GOT3 (cell line): ENCODE data around the gene PIWIL4.
"Not testable (repeated sequence)": the region's sequence is repeated elsewhere in the genome, so short reads cannot be mapped to it uniquely, and the experiment has no call there.

ENCODE experiments used
- DNase-seq: peaks from one replicate; lab custom pipeline; 2025; ENCODE audit warnings: mixed read lengths; lab: John Stamatoyannopoulos, UW

PIWIL4 gene

GRCh38 chr11:94585399-94585798, 18.2 kb downstream of the PIWIL4 start:
- DNase-seq, result no peak

- DNase-seq, result no peak
Measured at GRCh38 chr11:94586546-94586945, 19.4 kb downstream of the PIWIL4 start.

- DNase-seq, result no peak
Measured at GRCh38 chr11:94586978-94587377, 19.8 kb downstream of the PIWIL4 start.

- DNase-seq, result no peak
Measured at GRCh38 chr11:94588366-94588942, 21.3 kb downstream of the PIWIL4 start.

- no peak for DNase-seq
Measured at GRCh38 chr11:94590352-94591041, 23.3 kb downstream of the PIWIL4 start.

- no peak for DNase-seq
Measured at GRCh38 chr11:94593030-94593429, 25.9 kb downstream of the PIWIL4 start.

- no peak for DNase-seq
Measured at GRCh38 chr11:94595076-94595475, 27.9 kb downstream of the PIWIL4 start.

GRCh38 chr11:94597896-94598295, 30.7 kb downstream of the PIWIL4 start:
- DNase-seq, result no peak

GRCh38 chr11:94599510-94599909, 32.3 kb downstream of the PIWIL4 start:
- DNase-seq, result no peak

- DNase-seq, result no peak
Measured at GRCh38 chr11:94602430-94603372, 35.5 kb downstream of the PIWIL4 start.

- DNase-seq, result no peak
Measured at GRCh38 chr11:94603587-94603986, 36.4 kb downstream of the PIWIL4 start.

- DNase-seq, result no peak
Measured at GRCh38 chr11:94604482-94604881, 37.3 kb downstream of the PIWIL4 start.

- no peak for DNase-seq
Measured at GRCh38 chr11:94613120-94613519, 46.0 kb downstream of the PIWIL4 start.

GRCh38 chr11:94623120-94623735, 56.1 kb downstream of the PIWIL4 start:
- no peak for DNase-seq

GRCh38 chr11:94625422-94625821, 58.3 kb downstream of the PIWIL4 start:
- not testable (repeated sequence) for DNase-seq

- DNase-seq, result not testable (repeated sequence)
Measured at GRCh38 chr11:94627003-94627560, 59.9 kb downstream of the PIWIL4 start.

- DNase-seq, result no peak
Measured at GRCh38 chr11:94629741-94630140, 62.6 kb downstream of the PIWIL4 start.

- DNase-seq, result no peak
Measured at GRCh38 chr11:94630221-94630620, 63.1 kb downstream of the PIWIL4 start.

- DNase-seq, result no peak
Measured at GRCh38 chr11:94632356-94632755, 65.2 kb downstream of the PIWIL4 start.

- no peak for DNase-seq
Measured at GRCh38 chr11:94635072-94635471, 67.9 kb downstream of the PIWIL4 start.

- no peak for DNase-seq
Measured at GRCh38 chr11:94636388-94636949, 69.3 kb downstream of the PIWIL4 start.
